Psoas muscle (tissue), 8 donors: ENCODE results near the gene AMFR. TPM values are rescaled to one million over a fixed set of nuclear protein-coding genes. Genes with fewer than 3 reads are reported as not detected.

ENCODE experiments used
- ATAC-seq, 4 donors: fragments of 200-7000 bp; cut with Tn5 transposase; one replicate each; pipeline ENCODE4 v1.9.1; 2020; ENCODE audit warnings: moderate library complexity in 3 of 4, mild to moderate bottlenecking in 2 of 4
- DNase-seq, 2 donors: peaks; one replicate each; pipeline ENCODE4 v3.0.0-alpha.2; 2020
- H3K27ac ChIP-seq: fragments of 200-600 bp; one replicate; pipeline ENCODE4 v1.8.0; 2022
- H3K27me3 ChIP-seq, 3 donors: fragments of 200-600 bp in 1 of 3; one replicate each; pipeline versions ENCODE4 v1.6.1 to v1.8.0; 2013 to 2022; ENCODE audit warnings: low read length in 2 of 3, mild to moderate bottlenecking in 2 of 3, moderate library complexity in 1 of 3; ENCODE audit not compliant: insufficient read depth in 3 of 3
- H3K36me3 ChIP-seq, 2 donors: fragments of 200-600 bp in 1 of 2; one replicate each; pipeline versions ENCODE4 v1.6.1 to v1.8.0; 2013 to 2022; ENCODE audit warnings: low read depth in 1 of 2, mild to moderate bottlenecking in 1 of 2, moderate library complexity in 1 of 2; ENCODE audit not compliant: insufficient read depth in 1 of 2
- H3K4me1 ChIP-seq: fragments of 200-600 bp; one replicate; pipeline ENCODE4 v1.8.0; 2022
- H3K4me3 ChIP-seq: fragments of 200-600 bp; one replicate; pipeline ENCODE4 v1.8.0; 2022; ENCODE audit warnings: mild to moderate bottlenecking
- H3K9me3 ChIP-seq: fragments of 200-600 bp; one replicate; pipeline ENCODE4 v1.8.0; 2022
- CTCF ChIP-seq: fragments of 200-600 bp; IDR thresholded peaks from one replicate; pipeline ENCODE4 v1.8.0; 2022; ENCODE audit warnings: antibody characterized with exemption
- WGBS, 3 donors: extraction: QIAGEN DNeasy Blood & Tissue Kit; methylation state at CpG; one replicate each; pipeline versions ENCODE4 v1.1.6 to v1.1.7; 2013; 5-methylcytosine and 5-hydroxymethylcytosine counted together
- intact Hi-C, 2 donors: fragments of 100-400 bp; cut with DNase I; formaldehyde crosslinking; loops; one replicate each; pipeline versions ENCODE4 v1.11.0 to v1.14.2; 2022
- polyA plus RNA-seq, 3 donors: library from polyadenylated mRNA; stranded (reverse); fragments of 200-250 nt; gene quantifications; one replicate each; pipeline ENCODE4 v1.2.3, GENCODE V29; 2013
- total RNA-seq, 4 donors: library from RNA; stranded (reverse); fragmentation: NEBNext Ultra II Directional in 2 of 4; extraction: Animal tissue kit (Norgen Biotek cat#: 25700) in 2 of 4; gene quantifications; one replicate each; pipeline versions ENCODE4 v1.2.1 to v1.2.4, GENCODE V29; 2021 to 2023
- donor health status: healthy with polysubstance abuse.
- donor health status: DM: no; HTN: no; CAD: no; lungs with moderate emphysema.
- donor health status: Bipolar disorder and iron deficiency.
- donor health status: healthy.
- donor health status: DM: yes; HTN: yes; CAD: no.
- donor health status: DM: no; HTN: no; CAD: no.
- donor health status: DM: no; HTN: no; CAD: no.
- donor health status: DM: yes; HTN: yes; CAD: no.

The AMFR gene
- total and polyA plus RNA-seq, 7 donors, result 106 to 453 (median 193) TPM

GRCh38 chr16:56373003-56373402 lies 52.3 kb downstream of the AMFR start:
- intact Hi-C loops, result no loop called here

GRCh38 chr16:56372013-56372634 lies 53.2 kb downstream of the AMFR start:
- Histone ChIP-seq H3K27ac (no peak overlapping the region), H3K4me3 (no peak overlapping the region), H3K27me3 (no peaks in the 10 kb centered on the region), H3K36me3 (peaks cover 0 to 31% of the 10 kb centered on the region in 2 donors), H3K4me1 (peaks cover 28% of the 10 kb centered on the region), H3K9me3 (no peaks in the 10 kb centered on the region)
- no peak for TF ChIP-seq CTCF
- DNase-seq (no peak), ATAC-seq (peak in 1 of 4 donors; percentile 26)
- 80 to 92% (median 87%) methylated on average over 7 of the region's 7 CpGs for WGBS, 3 donors
- intact Hi-C loops, result no loop called here

More at GRCh38 chr16:56373003-56373402, 52.3 kb downstream of the AMFR start:
- peaks cover 0 to 23% of the 10 kb centered on the region in 2 donors for H3K36me3 ChIP-seq
- no peak for TF ChIP-seq CTCF
- no peaks in the 10 kb centered on the region for H3K9me3 ChIP-seq
- ATAC-seq (peak in 3 of 4 donors; percentile 34 to 43 (median 40)), DNase-seq (no peak)
- WGBS, 3 donors, result 30 to 58% (median 36%) methylated on average over 4 of the region's 4 CpGs
- peaks cover 28% of the 10 kb centered on the region for H3K4me1 ChIP-seq
- H3K4me3 ChIP-seq, result no peak overlapping the region
- H3K27ac ChIP-seq, result peak overlapping the region; percentile 47
- H3K27me3 ChIP-seq, result no peaks in the 10 kb centered on the region

- no peak for TF ChIP-seq CTCF
- H3K4me1 ChIP-seq, result peaks cover 28% of the 10 kb centered on the region
- 88 to 100% (median 89%) methylated on average over 1 of the region's 1 CpG for WGBS, 3 donors
- intact Hi-C loops, result no loop called here
- no peaks in the 10 kb centered on the region for H3K27me3 ChIP-seq
- no peaks in the 10 kb centered on the region for H3K9me3 ChIP-seq
- ATAC-seq, result peak in 1 of 4 donors; percentile 26
- no peak overlapping the region for H3K27ac ChIP-seq
- H3K36me3 ChIP-seq, result peaks cover 0 to 37% of the 10 kb centered on the region in 2 donors
- DNase-seq, result no peak
- no peak overlapping the region for H3K4me3 ChIP-seq
Measured at GRCh38 chr16:56371660-56371937, 53.7 kb downstream of the AMFR start.

GRCh38 chr16:56370875-56371659 lies 54.3 kb downstream of the AMFR start:
- Histone ChIP-seq H3K36me3 (peaks cover 0 to 41% of the 10 kb centered on the region in 2 donors), H3K4me1 (peaks cover 28% of the 10 kb centered on the region), H3K9me3 (no peaks in the 10 kb centered on the region), H3K27me3 (no peaks in the 10 kb centered on the region), H3K27ac (no peak overlapping the region), H3K4me3 (no peak overlapping the region)
- ATAC-seq, result peak; percentile 26 to 54 (median 44)
- intact Hi-C loops, result no loop called here
- no peak for DNase-seq
- WGBS, 3 donors, result 13 to 27% (median 18%) methylated on average over 6 of the region's 6 CpGs
- no peak for TF ChIP-seq CTCF
